ENCODE results near the gene SLC25A10. TPM values are rescaled to one million over a fixed set of nuclear protein-coding genes. Genes with fewer than 3 reads are reported as not detected.

SLC25A10 gene
- polyA plus RNA-seq, 3 donors: 1.8 to 2.3 (median 1.9) TPM

DNA sequence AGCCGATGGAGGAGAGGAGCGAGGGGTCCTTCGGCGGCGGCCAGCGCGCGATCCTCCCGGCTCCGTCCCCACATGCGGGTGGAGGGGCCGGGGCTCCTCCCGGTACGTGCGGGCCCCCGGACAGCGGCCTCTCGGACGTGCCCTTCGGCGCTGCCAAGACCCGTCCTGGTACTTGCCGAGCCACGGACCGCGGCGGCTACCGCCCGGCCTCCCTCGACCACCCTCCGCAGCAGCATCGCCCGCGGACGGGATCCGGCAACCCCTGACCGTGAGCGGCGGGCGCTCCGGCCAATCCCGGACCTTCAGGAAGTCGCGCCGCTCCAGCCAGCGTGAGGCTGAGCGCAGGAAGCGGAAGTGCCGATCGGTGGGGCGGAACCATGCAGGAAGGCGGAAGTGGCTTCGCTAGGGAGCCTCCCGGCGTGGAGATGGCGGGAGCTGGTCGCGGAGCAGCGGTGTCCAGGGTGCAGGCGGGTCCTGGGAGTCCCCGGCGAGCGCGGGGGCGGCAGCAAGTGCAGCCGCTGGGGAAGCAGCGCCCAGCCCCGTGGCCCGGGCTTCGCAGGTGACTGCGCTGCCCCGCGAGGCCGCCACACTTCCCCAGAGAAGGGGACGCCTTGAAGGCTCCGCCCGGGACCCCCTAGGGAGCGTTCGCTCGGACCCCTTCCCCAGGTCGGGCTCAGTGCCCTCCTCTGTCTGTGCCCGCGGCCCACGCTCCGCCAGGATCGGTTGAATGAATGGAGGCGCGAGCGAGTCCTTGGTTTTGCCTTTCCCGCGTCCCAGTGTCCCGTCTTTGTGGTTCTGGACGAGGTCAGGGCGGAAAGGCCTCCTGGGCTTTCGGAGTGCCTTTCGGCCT lies 45.5 kb upstream of the SLC25A10 start, which contains the start of the genes CCDC137 and OXLD1:
Gene CCDC137, plus strand, starts transcription at position 396 of the 850 bp plus-strand sequence. Its CDS starts 30 bp downstream, at position 426.
Gene OXLD1, minus strand, starts transcription at position 264 of the 850 bp plus-strand sequence. Its CDS starts 28 bp downstream, at position 236.
- H3K4me1 ChIP-seq (ENCODE audit: control insufficient read depth in 1 of 2, insufficient read depth in 2 of 2, low read length in 2 of 2): peaks cover 24 to 30% of the 10 kb centered on the region in 2 donors
- H3K79me2 ChIP-seq (ENCODE audit: insufficient read depth, low read length): peaks cover 53% of the 10 kb centered on the region
- H3K27me3 ChIP-seq (ENCODE audit: control insufficient read depth in 2 of 2, insufficient read depth in 2 of 2, low read length in 2 of 2): no peaks in the 10 kb centered on the region
- H3K27me3 Mint-ChIP-seq (ENCODE audit: low read depth in 3 of 3): peaks cover 0 to 4% (median 0%) of the 10 kb centered on the region in 3 donors
- no peaks in the 10 kb centered on the region for H3K9me3 Mint-ChIP-seq
- H3K36me3 Mint-ChIP-seq: peaks cover 27 to 50% of the 10 kb centered on the region in 2 donors
- H3K4me3 ChIP-seq (replicated peaks in 1 of 3; ENCODE audit: low read depth in 2 of 3, low read length in 3 of 3): peak within 1 kb of the TSS; percentile 63 to 91 (median 75)
- peak within 1 kb of the TSS; percentile 92 to 99 for H3K4me3 Mint-ChIP-seq
- DNase-seq: peak; percentile 94 to 96 (median 96)
- peak within 1 kb of the TSS; percentile 93 for H3K9ac ChIP-seq (ENCODE audit: insufficient read depth, low read length, poor library complexity, severe bottlenecking)
- H4K20me1 ChIP-seq (ENCODE audit: insufficient read depth, low read length): no peaks in the 10 kb centered on the region
- peaks cover 24% of the 10 kb centered on the region for H3K4me1 Mint-ChIP-seq
- intact Hi-C loops (cut with micrococcal nuclease): loop anchor here (1.0 to 5.0 kb wide), 3 partner anchors 17 to 46 kb away; partner anchors contain the start of genes ARL16 (in 2 of the 2), MRPL12 (in 1 of the 2) and SLC25A10 (in 1 of the 2)
- peaks cover 21 to 41% of the 10 kb centered on the region in 2 donors for H3K36me3 ChIP-seq (replicated peaks in 1 of 2; ENCODE audit: control insufficient read depth in 1 of 2, insufficient read depth in 2 of 2, low read length in 2 of 2)
- H3K9me3 ChIP-seq (replicated peaks in 1 of 2; ENCODE audit: control insufficient read depth in 1 of 2, insufficient read depth in 1 of 2, low read length in 2 of 2): no peaks in the 10 kb centered on the region
- peak within 1 kb of the TSS; percentile 86 for H3K4me2 ChIP-seq (replicated peaks; ENCODE audit: extremely low read depth, low read length, poor library complexity, severe bottlenecking)
- peak within 1 kb of the TSS; percentile 94 for H2AFZ ChIP-seq (ENCODE audit: insufficient read depth, low read depth, low read length, poor library complexity, severe bottlenecking)
- WGBS (ENCODE audit: insufficient coverage): under 1% methylated on average over 95 of the region's 96 CpGs
- peak within 1 kb of the TSS; percentile 76 to 89 for H3K27ac ChIP-seq (ENCODE audit: low read depth in 1 of 2, low read length in 2 of 2)
- TF ChIP-seq, protein P1, sequence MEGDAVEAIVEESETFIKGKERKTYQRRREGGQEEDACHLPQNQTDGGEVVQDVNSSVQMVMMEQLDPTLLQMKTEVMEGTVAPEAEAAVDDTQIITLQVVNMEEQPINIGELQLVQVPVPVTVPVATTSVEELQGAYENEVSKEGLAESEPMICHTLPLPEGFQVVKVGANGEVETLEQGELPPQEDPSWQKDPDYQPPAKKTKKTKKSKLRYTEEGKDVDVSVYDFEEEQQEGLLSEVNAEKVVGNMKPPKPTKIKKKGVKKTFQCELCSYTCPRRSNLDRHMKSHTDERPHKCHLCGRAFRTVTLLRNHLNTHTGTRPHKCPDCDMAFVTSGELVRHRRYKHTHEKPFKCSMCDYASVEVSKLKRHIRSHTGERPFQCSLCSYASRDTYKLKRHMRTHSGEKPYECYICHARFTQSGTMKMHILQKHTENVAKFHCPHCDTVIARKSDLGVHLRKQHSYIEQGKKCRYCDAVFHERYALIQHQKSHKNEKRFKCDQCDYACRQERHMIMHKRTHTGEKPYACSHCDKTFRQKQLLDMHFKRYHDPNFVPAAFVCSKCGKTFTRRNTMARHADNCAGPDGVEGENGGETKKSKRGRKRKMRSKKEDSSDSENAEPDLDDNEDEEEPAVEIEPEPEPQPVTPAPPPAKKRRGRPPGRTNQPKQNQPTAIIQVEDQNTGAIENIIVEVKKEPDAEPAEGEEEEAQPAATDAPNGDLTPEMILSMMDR (IDR thresholded peaks at IDR 0.05): no peak
- peak within 1 kb of the TSS; percentile 75 to 97 (median 96) for H3K27ac Mint-ChIP-seq

DNA sequence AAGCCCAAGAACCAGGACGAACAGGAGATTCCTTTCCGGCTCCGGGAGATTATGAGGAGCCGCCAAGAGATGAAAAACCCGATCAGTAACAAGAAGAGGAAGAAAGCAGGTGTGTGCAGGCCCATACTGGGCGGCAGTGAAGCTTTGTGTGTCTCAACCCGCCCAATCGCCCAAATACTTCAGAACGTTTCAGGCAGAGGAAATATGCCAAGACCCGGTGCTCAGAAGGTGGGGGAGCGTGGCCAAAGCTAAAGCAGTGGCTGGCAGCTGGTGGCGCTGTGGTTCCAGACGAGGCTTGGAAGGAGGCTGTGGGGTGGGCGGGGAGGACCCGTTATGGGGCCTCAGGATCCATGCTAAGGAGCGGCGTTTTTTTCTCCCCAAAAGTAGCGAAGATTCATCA lies 44.3 kb upstream of the SLC25A10 start:
- Mint-ChIP-seq H3K27ac (peak overlapping the region in 4 of 7 donors; percentile 31 to 93 (median 76)), H3K4me3 (peak overlapping the region; percentile 83 to 92), H3K9me3 (no peaks in the 10 kb centered on the region), H3K4me1 (peaks cover 24% of the 10 kb centered on the region), H3K27me3 (ENCODE audit: low read depth in 3 of 3) (peaks cover 0 to 2% (median 0%) of the 10 kb centered on the region in 3 donors), H3K36me3 (peaks cover 39 to 62% of the 10 kb centered on the region in 2 donors)
- Histone ChIP-seq H3K9ac (ENCODE audit: insufficient read depth, low read length, poor library complexity, severe bottlenecking) (no peak overlapping the region), H3K4me3 (replicated peaks in 1 of 3; ENCODE audit: low read depth in 2 of 3, low read length in 3 of 3) (peak overlapping the region in 1 of 3 experiments; percentile 91), H2AFZ (ENCODE audit: insufficient read depth, low read depth, low read length, poor library complexity, severe bottlenecking) (no peak overlapping the region), H3K27ac (ENCODE audit: low read depth in 1 of 2, low read length in 2 of 2) (no peak overlapping the region), H3K4me2 (replicated peaks; ENCODE audit: extremely low read depth, low read length, poor library complexity, severe bottlenecking) (peak overlapping the region; percentile 86), H3K36me3 (replicated peaks in 1 of 2; ENCODE audit: control insufficient read depth in 1 of 2, insufficient read depth in 2 of 2, low read length in 2 of 2) (peaks cover 33 to 53% of the 10 kb centered on the region in 2 donors), H3K79me2 (ENCODE audit: insufficient read depth, low read length) (peaks cover 53% of the 10 kb centered on the region), H3K9me3 (replicated peaks in 1 of 2; ENCODE audit: control insufficient read depth in 1 of 2, insufficient read depth in 1 of 2, low read length in 2 of 2) (no peaks in the 10 kb centered on the region), H3K4me1 (ENCODE audit: control insufficient read depth in 1 of 2, insufficient read depth in 2 of 2, low read length in 2 of 2) (peaks cover 24 to 30% of the 10 kb centered on the region in 2 donors), H3K27me3 (ENCODE audit: control insufficient read depth in 2 of 2, insufficient read depth in 2 of 2, low read length in 2 of 2) (no peaks in the 10 kb centered on the region), H4K20me1 (ENCODE audit: insufficient read depth, low read length) (no peaks in the 10 kb centered on the region)
- TF ChIP-seq, protein P1 (IDR thresholded peaks at IDR 0.05): no peak
- 88% methylated on average over 17 of the region's 18 CpGs for WGBS (ENCODE audit: insufficient coverage)
- DNase-seq: no peak
- intact Hi-C loops (cut with micrococcal nuclease): loop anchor here (1.0 to 5.0 kb wide), 3 partner anchors 16 to 45 kb away; partner anchors contain the start of genes ARL16 (in 1 of the 2), MRPL12 (in 1 of the 2) and SLC25A10 (in 1 of the 2)

Data from CD14-positive monocyte (primary cell).